Measurements from ENCODE around the gene CHMP6. TPM values are rescaled to one million over a fixed set of nuclear protein-coding genes. Genes with fewer than 3 reads are reported as not detected.
A peak's percentile ranks its signal among the peaks of the same experiment; 100 is the strongest.

CHMP6 gene
- total RNA-seq, 1 experiment from 2014 or later, result 15.0 TPM

- ATAC-seq (no peak), DNase-seq (ENCODE audit: low spot score) (no peak)
- peaks cover 25% of the 10 kb centered on the region for H3K27me3 Mint-ChIP-seq (ENCODE audit: low read depth)
- H3K27ac Mint-ChIP-seq, result peak overlapping the region; percentile 68
- no peaks in the 10 kb centered on the region for H3K9me3 Mint-ChIP-seq
- no peaks in the 10 kb centered on the region; the same call in 1 of the 2 replicates for H3K36me3 Mint-ChIP-seq
- CTCF ChIA-PET, result interaction anchor here (0.9 to 2.2 kb wide), 7 partner anchors 12 to 65 kb away, joined by 3 to 13 read pairs (median 4); no protein-coding TSS in a partner anchor
- POLR2A ChIA-PET, result no interaction called here
- no peak for TF ChIP-seq CREB1 (CRISPR knock-in tag; IDR thresholded peaks at IDR 0.05)
- peak; percentile 50; the same call in 1 of the 2 replicates for TF ChIP-seq GABPB1 (CRISPR knock-in tag; IDR thresholded peaks at IDR 0.05)
- peaks cover 23% of the 10 kb centered on the region for H3K4me1 Mint-ChIP-seq
- H3K4me3 Mint-ChIP-seq, result peak overlapping the region; percentile 82; the same call in 1 of the 2 replicates
Measured at GRCh38 chr17:81037026-81037797, 45.6 kb downstream of the CHMP6 start.

DNA sequence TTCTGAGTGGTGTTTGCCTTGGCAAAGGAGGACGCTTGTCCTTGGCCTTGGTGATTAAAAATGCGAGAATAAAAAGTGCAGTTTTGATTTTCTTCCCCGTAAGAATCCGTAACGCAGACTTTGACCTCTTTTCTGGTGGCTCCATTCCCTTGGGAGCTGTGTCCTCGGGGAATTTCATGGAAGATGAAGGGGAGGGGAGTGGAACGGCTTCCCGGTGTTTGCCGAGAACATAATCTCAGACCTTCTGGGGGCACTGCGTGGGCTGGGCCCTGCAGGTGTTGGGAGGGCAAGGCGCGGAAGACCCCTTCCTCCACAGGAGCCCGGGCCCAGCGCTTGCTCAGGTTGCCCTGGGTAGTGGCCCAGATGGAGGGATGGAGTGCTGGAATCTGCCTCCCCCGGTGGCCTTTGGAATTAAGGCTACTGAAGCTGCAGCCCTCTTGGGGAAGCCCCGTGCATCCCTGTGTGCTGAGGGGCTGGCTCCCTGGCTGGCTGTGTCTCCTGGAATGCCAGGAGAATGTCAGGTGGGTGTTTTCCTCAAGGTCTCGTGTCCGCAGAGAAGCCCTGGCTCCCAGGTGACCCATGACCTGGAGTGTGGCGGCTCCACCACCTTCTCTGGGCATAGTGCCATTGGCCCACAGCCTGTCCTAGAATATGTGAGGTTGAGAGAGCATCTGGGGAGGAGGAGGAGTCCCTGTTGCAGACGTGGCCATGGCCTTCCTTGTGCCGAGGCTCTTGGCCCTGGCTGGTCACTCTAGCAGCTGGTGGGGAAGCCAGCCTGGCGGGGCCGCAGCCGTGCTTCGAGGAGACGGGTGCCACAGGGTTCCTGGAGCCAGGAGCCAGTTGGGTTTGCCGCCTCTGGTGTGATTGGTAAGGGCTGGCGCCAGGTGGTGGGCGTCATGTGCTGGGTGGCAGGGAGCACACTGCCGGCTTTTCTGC, 46.4 kb downstream of the CHMP6 start:
- ChIA-PET POLR2A (no interaction called here), CTCF (interaction anchor here (0.9 to 2.2 kb wide), 5 partner anchors 11 to 64 kb away, joined by 3 to 13 read pairs (median 4); no protein-coding TSS in a partner anchor)
- H3K9me3 Mint-ChIP-seq, result no peaks in the 10 kb centered on the region
- H3K36me3 Mint-ChIP-seq, result no peaks in the 10 kb centered on the region; the same call in 1 of the 2 replicates
- no peak for DNase-seq (ENCODE audit: low spot score)
- no peak for ATAC-seq
- H3K4me3 Mint-ChIP-seq, result no peak overlapping the region
- H3K4me1 Mint-ChIP-seq, result peaks cover 22% of the 10 kb centered on the region
- H3K27me3 Mint-ChIP-seq (ENCODE audit: low read depth), result peaks cover 23% of the 10 kb centered on the region
- peak overlapping the region; percentile 41 for H3K27ac Mint-ChIP-seq
- TF ChIP-seq ZNF396 (CRISPR knock-in tag; IDR thresholded peaks at IDR 0.05; ENCODE audit: borderline replicate concordance), result no peak
- TF ChIP-seq ZNF317 (CRISPR knock-in tag; IDR thresholded peaks at IDR 0.05; ENCODE audit: borderline replicate concordance, low read depth), result no peak
- no peak for TF ChIP-seq NFYB (CRISPR knock-in tag; conservative IDR thresholded peaks at IDR 0.05; ENCODE audit: low read depth)
- TF ChIP-seq, protein P1, sequence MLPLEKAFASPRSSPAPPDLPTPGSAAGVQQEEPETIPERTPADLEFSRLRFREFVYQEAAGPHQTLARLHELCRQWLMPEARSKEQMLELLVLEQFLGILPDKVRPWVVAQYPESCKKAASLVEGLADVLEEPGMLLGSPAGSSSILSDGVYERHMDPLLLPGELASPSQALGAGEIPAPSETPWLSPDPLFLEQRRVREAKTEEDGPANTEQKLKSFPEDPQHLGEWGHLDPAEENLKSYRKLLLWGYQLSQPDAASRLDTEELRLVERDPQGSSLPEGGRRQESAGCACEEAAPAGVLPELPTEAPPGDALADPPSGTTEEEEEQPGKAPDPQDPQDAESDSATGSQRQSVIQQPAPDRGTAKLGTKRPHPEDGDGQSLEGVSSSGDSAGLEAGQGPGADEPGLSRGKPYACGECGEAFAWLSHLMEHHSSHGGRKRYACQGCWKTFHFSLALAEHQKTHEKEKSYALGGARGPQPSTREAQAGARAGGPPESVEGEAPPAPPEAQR (CRISPR knock-in tag; IDR thresholded peaks at IDR 0.05), result no peak
- TF ChIP-seq ATF3 (CRISPR knock-in tag; conservative IDR thresholded peaks at IDR 0.05), result no peak
- TF ChIP-seq MXD4 (CRISPR knock-in tag; IDR thresholded peaks at IDR 0.05; ENCODE audit: borderline replicate concordance), result no peak
- TF ChIP-seq, protein P2, sequence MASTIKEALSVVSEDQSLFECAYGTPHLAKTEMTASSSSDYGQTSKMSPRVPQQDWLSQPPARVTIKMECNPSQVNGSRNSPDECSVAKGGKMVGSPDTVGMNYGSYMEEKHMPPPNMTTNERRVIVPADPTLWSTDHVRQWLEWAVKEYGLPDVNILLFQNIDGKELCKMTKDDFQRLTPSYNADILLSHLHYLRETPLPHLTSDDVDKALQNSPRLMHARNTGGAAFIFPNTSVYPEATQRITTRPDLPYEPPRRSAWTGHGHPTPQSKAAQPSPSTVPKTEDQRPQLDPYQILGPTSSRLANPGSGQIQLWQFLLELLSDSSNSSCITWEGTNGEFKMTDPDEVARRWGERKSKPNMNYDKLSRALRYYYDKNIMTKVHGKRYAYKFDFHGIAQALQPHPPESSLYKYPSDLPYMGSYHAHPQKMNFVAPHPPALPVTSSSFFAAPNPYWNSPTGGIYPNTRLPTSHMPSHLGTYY (CRISPR knock-in tag; IDR thresholded peaks at IDR 0.05), result no peak
- no peak for TF ChIP-seq MAX (CRISPR knock-in tag; IDR thresholded peaks at IDR 0.05)
- no peak for TF ChIP-seq RORB (CRISPR knock-in tag; IDR thresholded peaks at IDR 0.05)
- TF ChIP-seq JUN (CRISPR knock-in tag; IDR thresholded peaks at IDR 0.05), result no peak
- TF ChIP-seq, protein P3, sequence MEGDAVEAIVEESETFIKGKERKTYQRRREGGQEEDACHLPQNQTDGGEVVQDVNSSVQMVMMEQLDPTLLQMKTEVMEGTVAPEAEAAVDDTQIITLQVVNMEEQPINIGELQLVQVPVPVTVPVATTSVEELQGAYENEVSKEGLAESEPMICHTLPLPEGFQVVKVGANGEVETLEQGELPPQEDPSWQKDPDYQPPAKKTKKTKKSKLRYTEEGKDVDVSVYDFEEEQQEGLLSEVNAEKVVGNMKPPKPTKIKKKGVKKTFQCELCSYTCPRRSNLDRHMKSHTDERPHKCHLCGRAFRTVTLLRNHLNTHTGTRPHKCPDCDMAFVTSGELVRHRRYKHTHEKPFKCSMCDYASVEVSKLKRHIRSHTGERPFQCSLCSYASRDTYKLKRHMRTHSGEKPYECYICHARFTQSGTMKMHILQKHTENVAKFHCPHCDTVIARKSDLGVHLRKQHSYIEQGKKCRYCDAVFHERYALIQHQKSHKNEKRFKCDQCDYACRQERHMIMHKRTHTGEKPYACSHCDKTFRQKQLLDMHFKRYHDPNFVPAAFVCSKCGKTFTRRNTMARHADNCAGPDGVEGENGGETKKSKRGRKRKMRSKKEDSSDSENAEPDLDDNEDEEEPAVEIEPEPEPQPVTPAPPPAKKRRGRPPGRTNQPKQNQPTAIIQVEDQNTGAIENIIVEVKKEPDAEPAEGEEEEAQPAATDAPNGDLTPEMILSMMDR (IDR thresholded peaks at IDR 0.05), result no peak
- no peak for TF ChIP-seq HMGXB4 (CRISPR knock-in tag; IDR thresholded peaks at IDR 0.05)
- TF ChIP-seq ATF1 (CRISPR knock-in tag; IDR thresholded peaks at IDR 0.05), result no peak
- TF ChIP-seq ESRRA (CRISPR knock-in tag; IDR thresholded peaks at IDR 0.05; ENCODE audit: borderline replicate concordance), result no peak
- TF ChIP-seq ZBTB21 (CRISPR knock-in tag; IDR thresholded peaks at IDR 0.05; ENCODE audit: borderline replicate concordance), result no peak
- no peak for TF ChIP-seq NR1H2 (CRISPR knock-in tag; IDR thresholded peaks at IDR 0.05)
- no peak for TF ChIP-seq USF1 (CRISPR knock-in tag; IDR thresholded peaks at IDR 0.05)

Measured in WTC11 (cell line).